Left kidney (tissue), 2 donors: ENCODE measurements around the gene FARP2. TPM values are rescaled to one million over a fixed set of nuclear protein-coding genes. Genes with fewer than 3 reads are reported as not detected.
"Not testable (repeated sequence)": the region's sequence is repeated elsewhere in the genome, so short reads cannot be mapped to it uniquely, and the experiment has no call there.

Experiments used
- DNase-seq: peaks from one replicate; pipeline ENCODE4 v3.0.0-alpha.2; 2013
- polyA plus RNA-seq: library from polyadenylated mRNA; unstranded; fragments of 120-200 nt; gene quantifications from one replicate; pipeline ENCODE4 v1.2.1, GENCODE V29; 2013; ENCODE audit not compliant: insufficient read length

FARP2 gene
- polyA plus RNA-seq, 1 donor = 72.2 TPM

- no peak for DNase-seq
Measured at GRCh38 chr2:241366678-241367077, 10.6 kb downstream of the FARP2 start.

- DNase-seq = no peak
Measured at GRCh38 chr2:241368643-241369042, 12.6 kb downstream of the FARP2 start.

- DNase-seq = no peak
Measured at GRCh38 chr2:241372361-241372992, 16.4 kb downstream of the FARP2 start.

GRCh38 chr2:241373446-241373845 lies 17.4 kb downstream of the FARP2 start:
- no peak for DNase-seq

- not testable (repeated sequence) for DNase-seq
Measured at GRCh38 chr2:241373906-241374305, 17.8 kb downstream of the FARP2 start.

- no peak for DNase-seq
Measured at GRCh38 chr2:241375300-241375699, 19.2 kb downstream of the FARP2 start.

- DNase-seq = no peak
Measured at GRCh38 chr2:241376808-241377207, 20.7 kb downstream of the FARP2 start.

- DNase-seq = no peak
Measured at GRCh38 chr2:241378816-241379215, 22.7 kb downstream of the FARP2 start.

GRCh38 chr2:241379481-241380480 lies 23.7 kb downstream of the FARP2 start:
- no peak for DNase-seq

GRCh38 chr2:241381872-241382271 lies 25.8 kb downstream of the FARP2 start:
- DNase-seq = no peak

GRCh38 chr2:241385450-241385849 lies 29.4 kb downstream of the FARP2 start:
- not testable (repeated sequence) for DNase-seq

- no peak for DNase-seq
Measured at GRCh38 chr2:241386519-241386918, 30.4 kb downstream of the FARP2 start.

- DNase-seq = no peak
Measured at GRCh38 chr2:241389697-241390096, 33.6 kb downstream of the FARP2 start.

GRCh38 chr2:241390301-241391206 lies 34.5 kb downstream of the FARP2 start:
- DNase-seq = no peak

GRCh38 chr2:241391892-241392665 lies 36.0 kb downstream of the FARP2 start:
- DNase-seq = no peak

GRCh38 chr2:241392753-241393152 lies 36.7 kb downstream of the FARP2 start:
- DNase-seq = not testable (repeated sequence)

- no peak for DNase-seq
Measured at GRCh38 chr2:241393524-241394196, 37.6 kb downstream of the FARP2 start.

- not testable (repeated sequence) for DNase-seq
Measured at GRCh38 chr2:241396809-241397208, 40.7 kb downstream of the FARP2 start.

GRCh38 chr2:241399941-241400922 lies 44.1 kb downstream of the FARP2 start:
- no peak for DNase-seq
